MG63 (cell line): ENCODE data around the gene GLOD4. TPM values are rescaled to one million over a fixed set of nuclear protein-coding genes. Genes with fewer than 3 reads are reported as not detected.
"Not testable (repeated sequence)": the region's sequence is repeated elsewhere in the genome, so short reads cannot be mapped to it uniquely, and the experiment has no call there.

Experiments used
- DNase-seq: peaks from one replicate; pipeline ENCODE4 v3.0.0-alpha.2; 2020
- H3K27me3 ChIP-seq: fragments of 250-450 bp; sonication (Bioruptor Pico); 2 replicates; pipeline ENCODE4 v1.5.1; 2020; ENCODE audit warnings: mild to moderate bottlenecking, moderate library complexity
- H3K36me3 ChIP-seq: fragments of 250-450 bp; sonication (Bioruptor Pico); 2 replicates; pipeline ENCODE4 v1.5.1; 2020; ENCODE audit warnings: mild to moderate bottlenecking, moderate library complexity
- H3K4me3 ChIP-seq: fragments of 250-450 bp; sonication (Bioruptor Pico); 2 replicates; pipeline ENCODE4 v1.5.1; 2020; ENCODE audit warnings: mild to moderate bottlenecking, moderate library complexity
- H3K9me3 ChIP-seq: fragments of 250-450 bp; sonication (Bioruptor Pico); 2 replicates; pipeline ENCODE4 v1.5.1; 2020; ENCODE audit warnings: mild to moderate bottlenecking, moderate library complexity
- total RNA-seq: library from RNA; depleted of rRNA; stranded (reverse); fragments of >200 nt; shearing (Covaris generic); gene quantifications from 2 replicates; pipeline ENCODE4 v1.2.3, GENCODE V29; 2014; ENCODE audit warnings: low replicate concordance; rRNA removed

GLOD4 gene, protein sequence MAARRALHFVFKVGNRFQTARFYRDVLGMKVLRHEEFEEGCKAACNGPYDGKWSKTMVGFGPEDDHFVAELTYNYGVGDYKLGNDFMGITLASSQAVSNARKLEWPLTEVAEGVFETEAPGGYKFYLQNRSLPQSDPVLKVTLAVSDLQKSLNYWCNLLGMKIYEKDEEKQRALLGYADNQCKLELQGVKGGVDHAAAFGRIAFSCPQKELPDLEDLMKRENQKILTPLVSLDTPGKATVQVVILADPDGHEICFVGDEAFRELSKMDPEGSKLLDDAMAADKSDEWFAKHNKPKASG
- total RNA-seq: 25.9 and 27.7 TPM in 2 replicates

DNA sequence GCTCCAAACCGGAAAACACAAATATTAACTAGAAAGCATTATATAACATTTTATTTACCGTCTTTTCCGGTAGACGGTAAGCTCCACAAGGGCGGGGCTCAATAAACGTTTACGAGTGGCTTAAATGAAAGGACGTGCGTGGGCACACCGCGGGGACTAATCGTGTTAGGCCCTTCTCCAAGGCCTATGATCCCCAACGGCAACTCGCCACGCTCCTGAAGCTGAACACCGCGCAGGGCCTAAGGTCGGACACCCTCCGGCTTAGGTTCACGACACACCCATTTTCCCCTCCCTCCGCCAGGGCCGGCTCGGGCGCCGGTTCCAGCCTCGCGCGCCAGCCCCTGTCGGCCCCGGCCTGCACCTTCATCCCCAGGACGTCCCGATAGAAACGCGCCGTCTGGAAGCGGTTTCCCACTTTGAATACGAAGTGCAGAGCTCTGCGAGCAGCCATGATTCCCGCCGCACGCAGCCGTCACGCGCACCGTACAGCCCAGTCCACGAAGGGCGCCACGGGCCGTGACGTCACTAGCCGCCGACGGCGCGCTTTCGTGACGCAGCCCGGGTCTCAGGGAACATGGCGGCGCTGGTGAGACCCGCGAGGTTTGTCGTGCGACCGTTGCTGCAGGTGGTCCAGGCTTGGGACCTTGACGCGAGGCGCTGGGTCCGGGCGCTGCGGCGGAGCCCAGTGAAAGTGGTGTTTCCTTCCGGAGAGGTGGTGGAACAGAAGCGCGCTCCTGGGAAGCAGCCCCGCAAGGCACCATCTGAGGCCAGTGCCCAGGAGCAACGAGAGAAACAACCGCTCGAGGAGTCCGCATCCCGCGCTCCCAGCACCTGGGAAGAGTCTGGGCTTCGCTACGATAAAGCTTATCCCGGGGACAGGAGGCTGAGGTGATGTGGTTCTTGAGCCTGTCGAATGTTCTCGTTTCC lies at the start of gene GLOD4, which contains the start of gene MRM3:
TSS of gene GLOD4 (minus strand) at position 476 of the 927 bp plus-strand sequence. CDS start at position 451, 25 bp downstream.
TSS of gene MRM3 (plus strand) at position 549 of the 927 bp plus-strand sequence. CDS start at position 575, 26 bp downstream.
- DNase-seq: peak; percentile 83
- H3K4me3 ChIP-seq: peak within 1 kb of the TSS; percentile 82
- H3K9me3 ChIP-seq: no peaks in the 10 kb centered on the region
- no peaks in the 10 kb centered on the region for H3K27me3 ChIP-seq
- peaks cover 18% of the 10 kb centered on the region for H3K36me3 ChIP-seq

GRCh38 chr17:830950-831349 lies 48.9 kb upstream of the GLOD4 start:
- peaks cover 14% of the 10 kb centered on the region for H3K36me3 ChIP-seq
- no peaks in the 10 kb centered on the region for H3K9me3 ChIP-seq
- DNase-seq: no peak
- no peaks in the 10 kb centered on the region for H3K27me3 ChIP-seq
- no peak overlapping the region for H3K4me3 ChIP-seq

- DNase-seq: no peak
- Histone ChIP-seq H3K9me3 (no peaks in the 10 kb centered on the region), H3K36me3 (peaks cover 14% of the 10 kb centered on the region), H3K27me3 (no peaks in the 10 kb centered on the region), H3K4me3 (no peak overlapping the region)
Observed at GRCh38 chr17:830381-830780, 48.3 kb upstream of the GLOD4 start.

DNA sequence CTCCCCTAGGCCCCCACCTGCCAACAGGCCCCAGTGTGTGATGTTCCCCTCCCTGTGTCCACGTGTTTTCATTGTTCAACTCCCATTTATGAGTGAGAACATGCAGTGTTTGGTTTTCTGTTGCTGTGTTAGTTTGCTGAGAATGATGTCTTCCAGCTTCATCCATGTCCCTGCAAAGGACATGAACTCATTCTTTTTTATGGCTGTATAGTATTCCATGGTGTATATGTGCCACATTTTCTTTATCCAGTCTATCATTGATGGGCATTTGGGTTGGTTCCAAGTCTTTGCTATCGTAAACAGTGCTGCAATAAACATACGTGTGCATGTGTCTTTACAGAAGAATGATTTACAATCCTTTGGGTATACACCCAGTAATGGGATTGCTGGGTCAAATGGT lies 47.5 kb upstream of the GLOD4 start:
- not testable (repeated sequence) for H3K9me3 ChIP-seq, H3K27me3 ChIP-seq, H3K4me3 ChIP-seq, DNase-seq
- peaks cover 11% of the 10 kb centered on the region for H3K36me3 ChIP-seq

DNA sequence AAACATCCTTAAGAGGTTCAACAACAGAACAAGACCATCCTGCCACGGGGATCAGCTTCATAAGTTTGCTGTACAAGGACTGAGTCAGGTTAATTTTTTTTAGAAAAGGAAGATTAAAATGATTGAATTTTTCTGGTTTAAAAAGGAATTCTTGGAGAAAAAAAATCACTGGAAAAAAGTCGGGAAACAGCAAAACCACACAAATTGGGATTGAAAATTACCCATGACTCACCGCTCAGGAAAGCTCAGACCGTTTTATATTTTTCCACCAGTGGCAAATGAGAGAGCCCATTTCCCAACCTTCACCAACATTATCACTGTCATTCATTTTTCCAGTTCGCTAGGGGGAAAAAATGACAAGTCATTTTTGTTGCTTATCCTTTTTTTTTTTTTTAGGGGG lies 46.7 kb upstream of the GLOD4 start:
- Histone ChIP-seq H3K9me3 (no peaks in the 10 kb centered on the region), H3K27me3 (no peaks in the 10 kb centered on the region), H3K36me3 (peaks cover 11% of the 10 kb centered on the region), H3K4me3 (no peak overlapping the region)
- no peak for DNase-seq

- peaks cover 15% of the 10 kb centered on the region for H3K36me3 ChIP-seq
- DNase-seq: no peak
- H3K9me3 ChIP-seq: no peaks in the 10 kb centered on the region
- H3K27me3 ChIP-seq: no peaks in the 10 kb centered on the region
- H3K4me3 ChIP-seq: no peak overlapping the region
Observed at GRCh38 chr17:826778-827177, 44.7 kb upstream of the GLOD4 start.

DNA sequence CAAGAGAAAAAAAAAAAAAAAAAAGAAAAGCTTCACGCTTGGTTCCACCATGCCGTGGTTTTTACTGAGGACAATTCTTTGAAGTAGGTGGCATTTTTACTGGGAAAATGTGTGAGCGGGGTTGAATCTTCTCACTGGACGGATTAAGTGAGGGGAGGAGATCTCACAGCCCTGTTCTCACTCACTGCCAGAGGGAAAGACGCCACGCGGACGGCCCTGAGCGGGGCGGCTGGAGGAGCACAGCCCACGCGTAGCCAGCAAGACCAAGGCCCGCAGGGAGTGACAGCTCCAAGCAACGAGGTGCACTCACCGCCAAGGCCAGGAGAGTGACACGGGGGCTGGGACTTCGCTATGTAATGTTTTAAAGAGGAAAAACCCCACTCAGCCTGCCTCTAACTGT lies 43.1 kb upstream of the GLOD4 start:
- DNase-seq: no peak
- peaks cover 15% of the 10 kb centered on the region for H3K36me3 ChIP-seq

DNA sequence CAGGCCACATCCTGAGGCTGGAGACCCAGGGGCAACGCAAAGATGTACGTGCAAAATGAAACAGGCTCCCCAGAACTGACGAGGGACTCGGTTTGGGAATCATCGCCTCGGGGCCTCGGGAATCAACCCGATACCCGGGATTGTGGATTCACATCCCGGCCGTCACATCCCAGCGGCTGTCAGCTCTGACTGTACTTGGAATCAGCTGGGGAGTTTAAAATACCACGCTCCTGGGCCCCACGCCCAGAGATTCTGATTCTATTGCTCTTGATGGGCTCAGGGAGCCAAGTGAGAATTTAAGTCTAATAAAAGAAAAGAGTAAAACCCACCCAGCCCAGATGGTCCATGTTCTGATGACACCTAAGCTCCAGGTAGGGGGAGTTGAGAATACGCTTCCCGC lies 42.3 kb upstream of the GLOD4 start:
- no peak overlapping the region for H3K4me3 ChIP-seq
- H3K27me3 ChIP-seq: no peaks in the 10 kb centered on the region
- no peak for DNase-seq
- H3K36me3 ChIP-seq: peaks cover 18% of the 10 kb centered on the region
- no peaks in the 10 kb centered on the region for H3K9me3 ChIP-seq

More for the DNA sequence above, 43.1 kb upstream of the GLOD4 start:
- Histone ChIP-seq H3K4me3 (no peak overlapping the region), H3K9me3 (no peaks in the 10 kb centered on the region), H3K27me3 (no peaks in the 10 kb centered on the region)

DNA sequence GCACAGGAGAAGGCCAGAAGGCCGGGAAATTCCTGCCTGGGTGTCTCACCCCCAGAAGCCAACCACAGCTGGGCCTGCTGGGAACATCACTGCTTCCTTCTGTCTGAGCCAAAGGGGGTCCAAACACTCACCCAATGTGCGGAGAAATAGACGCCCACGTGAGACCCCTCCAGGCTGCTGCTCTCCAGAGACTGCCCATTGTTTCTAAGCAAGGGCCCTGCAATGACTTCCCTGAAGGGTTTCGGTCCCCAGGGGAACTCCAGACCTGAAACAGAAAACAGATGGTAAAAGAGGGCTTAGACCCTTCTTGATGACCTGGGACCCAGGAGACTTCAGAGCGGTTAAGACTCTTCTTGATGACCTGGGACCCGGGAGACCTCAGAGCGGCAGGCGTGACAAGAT lies 41.4 kb upstream of the GLOD4 start:
- H3K9me3 ChIP-seq: no peaks in the 10 kb centered on the region
- H3K4me3 ChIP-seq: no peak overlapping the region
- H3K27me3 ChIP-seq: no peaks in the 10 kb centered on the region
- H3K36me3 ChIP-seq: peaks cover 19% of the 10 kb centered on the region
- no peak for DNase-seq

GRCh38 chr17:819251-819650 lies 37.2 kb upstream of the GLOD4 start:
- no peak for DNase-seq
- peaks cover 27% of the 10 kb centered on the region for H3K36me3 ChIP-seq
- H3K9me3 ChIP-seq: no peaks in the 10 kb centered on the region
- no peak overlapping the region for H3K4me3 ChIP-seq
- no peaks in the 10 kb centered on the region for H3K27me3 ChIP-seq

- H3K4me3 ChIP-seq: no peak overlapping the region
- no peaks in the 10 kb centered on the region for H3K9me3 ChIP-seq
- DNase-seq: no peak
- peaks cover 26% of the 10 kb centered on the region for H3K36me3 ChIP-seq
- H3K27me3 ChIP-seq: no peaks in the 10 kb centered on the region
Observed at GRCh38 chr17:814371-814770, 32.3 kb upstream of the GLOD4 start.

- H3K27me3 ChIP-seq: no peaks in the 10 kb centered on the region
- DNase-seq: no peak
- H3K9me3 ChIP-seq: no peaks in the 10 kb centered on the region
- no peak overlapping the region for H3K4me3 ChIP-seq
- peaks cover 22% of the 10 kb centered on the region for H3K36me3 ChIP-seq
Observed at GRCh38 chr17:812638-813204, 30.6 kb upstream of the GLOD4 start.

GRCh38 chr17:811051-811784 lies 29.1 kb upstream of the GLOD4 start:
- H3K9me3 ChIP-seq: no peaks in the 10 kb centered on the region
- peaks cover 17% of the 10 kb centered on the region for H3K36me3 ChIP-seq
- no peak overlapping the region for H3K4me3 ChIP-seq
- no peaks in the 10 kb centered on the region for H3K27me3 ChIP-seq
- DNase-seq: no peak

DNA sequence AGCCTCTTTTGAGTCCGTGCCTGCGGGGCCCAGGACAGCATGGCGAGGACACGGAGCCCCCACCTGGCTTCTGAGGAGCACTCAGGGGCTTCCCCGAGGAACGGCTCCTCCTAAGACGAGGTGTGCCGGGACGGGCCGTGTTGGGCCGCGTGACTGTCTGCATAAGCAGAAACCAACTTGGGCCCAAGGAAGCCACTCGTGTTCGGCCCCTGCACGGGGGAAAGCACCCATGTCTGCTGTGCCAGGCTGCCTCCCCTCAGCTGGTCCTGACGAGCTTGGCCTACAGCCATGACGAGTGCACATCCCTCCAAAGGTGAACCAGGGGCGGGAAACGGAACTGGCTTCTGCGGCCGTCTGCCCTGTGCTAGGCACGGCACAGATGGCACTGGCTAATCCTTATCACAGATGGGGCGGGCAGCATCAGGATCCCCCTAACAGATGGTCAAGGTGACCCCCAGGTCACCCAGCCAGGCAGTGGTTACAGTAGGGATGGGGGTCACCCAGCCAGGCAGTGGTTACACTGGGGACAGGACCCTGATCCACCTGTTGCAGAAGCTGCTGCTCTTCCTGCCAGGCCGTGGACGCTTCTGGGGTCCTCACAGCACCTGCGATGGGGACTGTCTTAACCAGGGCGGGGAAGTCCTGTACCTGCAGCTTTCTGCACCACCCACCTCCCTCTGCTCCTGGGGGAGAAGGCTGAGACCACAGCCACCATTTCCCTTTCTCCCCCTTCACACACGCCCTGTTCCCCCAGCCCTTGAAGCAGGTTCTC lies 25.6 kb upstream of the GLOD4 start:
- Histone ChIP-seq H3K36me3 (peaks cover 7% of the 10 kb centered on the region), H3K27me3 (no peaks in the 10 kb centered on the region), H3K9me3 (no peaks in the 10 kb centered on the region), H3K4me3 (no peak overlapping the region)
- no peak for DNase-seq

DNA sequence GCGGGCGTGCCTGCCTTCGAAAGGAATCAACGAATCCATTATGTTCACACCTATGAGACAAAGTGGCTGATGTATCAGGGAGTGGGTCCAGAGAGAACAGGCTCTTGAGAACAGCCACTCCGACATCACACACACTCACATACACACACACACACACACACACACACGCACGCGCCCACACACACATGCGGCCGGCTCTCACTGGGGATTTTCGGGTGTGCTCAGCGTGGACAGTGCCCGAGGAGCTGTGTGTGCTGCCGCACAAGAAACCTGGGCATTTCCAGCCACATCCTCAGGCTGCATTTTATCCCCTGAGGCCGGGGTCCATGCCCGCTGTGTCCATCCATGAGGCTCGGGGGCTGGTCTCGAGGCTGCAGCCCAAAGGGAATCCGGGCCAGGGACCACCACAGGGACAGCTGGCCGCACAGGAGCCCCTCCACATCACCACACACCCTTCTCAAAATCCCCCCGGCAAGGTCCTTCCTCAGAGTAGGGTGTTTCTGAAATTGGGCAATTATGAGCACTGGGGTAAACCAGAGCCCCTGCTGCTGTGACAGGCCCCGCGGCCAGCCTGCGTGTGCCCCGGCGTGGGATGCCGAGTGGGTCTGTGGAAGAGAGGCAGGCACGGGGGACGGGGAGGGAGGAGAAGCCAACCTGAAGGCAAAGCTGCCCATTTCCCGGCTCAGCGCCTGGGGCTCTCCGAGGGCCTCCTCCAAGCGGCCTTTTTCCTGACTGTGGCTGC lies 24.9 kb upstream of the GLOD4 start:
- H3K36me3 ChIP-seq: no peaks in the 10 kb centered on the region; the same call in none of the 2 replicates
- H3K9me3 ChIP-seq: no peaks in the 10 kb centered on the region
- no peak overlapping the region for H3K4me3 ChIP-seq
- H3K27me3 ChIP-seq: no peaks in the 10 kb centered on the region
- no peak for DNase-seq
